Transverse colon (tissue), 4 donors: ENCODE data around the gene SMC2. TPM values are rescaled to one million over a fixed set of nuclear protein-coding genes. Genes with fewer than 3 reads are reported as not detected.

ENCODE experiments used
- DNase-seq: peaks from one replicate; pipeline ENCODE4 v3.0.0-alpha.2; 2019
- H3K27ac ChIP-seq, 4 donors: fragments of 200-600 bp; sonication (generic); 2 replicates each; pipeline ENCODE4 v1.5.1; 2016 to 2018; ENCODE audit warnings: inconsistent platforms in 4 of 4
- H3K27me3 ChIP-seq: fragments of 200-600 bp; sonication (generic); 2 replicates; pipeline ENCODE4 v1.5.1; 2017; ENCODE audit warnings: inconsistent platforms
- H3K36me3 ChIP-seq, 4 donors: fragments of 200-600 bp; sonication (generic); 2 replicates each; pipeline ENCODE4 v1.5.1; 2017 to 2019; ENCODE audit warnings: inconsistent platforms in 4 of 4
- H3K4me1 ChIP-seq, 4 donors: fragments of 200-600 bp; sonication (generic); 2 replicates each; pipeline ENCODE4 v1.5.1; 2017 to 2020; ENCODE audit warnings: inconsistent platforms in 4 of 4
- H3K4me3 ChIP-seq, 4 donors: fragments of 200-600 bp; sonication (generic); 1 replicate in 1 of 4; 2 replicates in 3 of 4; pipeline versions ENCODE4 v1.5.1 to v1.6.1; 2017 to 2019; ENCODE audit warnings: inconsistent platforms in 4 of 4
- H3K9me3 ChIP-seq, 2 donors: fragments of 200-600 bp; sonication (generic); 2 replicates each; pipeline ENCODE4 v1.5.1; 2017 to 2019; ENCODE audit warnings: inconsistent platforms in 2 of 2
- CTCF ChIP-seq, 5 experiments: fragments of 200-600 bp in 3 of 5; fragments of 450-650 bp in 2 of 5; sonication (generic) in 3 of 5; IDR thresholded peaks; 1 replicate in 2 of 5; 2 replicates in 3 of 5; pipeline ENCODE4 v1.5.1; 2016 to 2017; ENCODE audit warnings: antibody characterized with exemption in 5 of 5, inconsistent platforms in 3 of 5, mild to moderate bottlenecking in 2 of 5, moderate library complexity in 1 of 5
- EP300 ChIP-seq: sonication (generic); formaldehyde crosslinking; IDR thresholded peaks from one replicate; pipeline ENCODE4 v1.6.1; 2017; ENCODE audit warnings: antibody characterized with exemption, low read depth
- POLR2A ChIP-seq: fragments of 450-650 bp; IDR thresholded peaks from one replicate; pipeline ENCODE4 v1.6.1; 2016; ENCODE audit warnings: antibody characterized with exemption, mild to moderate bottlenecking, moderate library complexity
- POLR2AphosphoS5 ChIP-seq, 3 donors: sonication (generic); formaldehyde crosslinking; IDR thresholded peaks; one replicate each; pipeline ENCODE4 v1.6.1; 2016; ENCODE audit warnings: antibody characterized with exemption in 3 of 3
- WGBS, 2 donors: methylation state at CpG; one replicate each; pipeline ENCODE4 v1.1.5; 2018; ENCODE audit warnings: low coverage in 1 of 2; 5-methylcytosine and 5-hydroxymethylcytosine counted together
- in situ Hi-C, 4 donors: fragments of 200-750 bp; cut with MboI; loops; one replicate each; pipeline versions ENCODE4 v1.15.0 to v1.15.1; 2017; ENCODE audit warnings: low sequenced_read_pairs in 3 of 4, low pct_ligation_motif_present in 1 of 4, low pct_unique_long_range_greater_than_20kb in 1 of 4
- intact Hi-C: fragments of 100-400 bp; cut with DNase I; formaldehyde crosslinking; loops from one replicate; pipeline ENCODE4 v1.15.1; 2023; ENCODE audit warnings: low total_unique reads
- total RNA-seq, 4 donors: library from RNA; depleted of rRNA; stranded (reverse); fragments of >200 nt; gene quantifications; one replicate each; pipeline ENCODE4 v1.1.0, GENCODE V29; 2016

Gene SMC2
- total RNA-seq, 4 donors from 2014 or later, result 3.0 to 12.1 (median 5.6) TPM

DNA sequence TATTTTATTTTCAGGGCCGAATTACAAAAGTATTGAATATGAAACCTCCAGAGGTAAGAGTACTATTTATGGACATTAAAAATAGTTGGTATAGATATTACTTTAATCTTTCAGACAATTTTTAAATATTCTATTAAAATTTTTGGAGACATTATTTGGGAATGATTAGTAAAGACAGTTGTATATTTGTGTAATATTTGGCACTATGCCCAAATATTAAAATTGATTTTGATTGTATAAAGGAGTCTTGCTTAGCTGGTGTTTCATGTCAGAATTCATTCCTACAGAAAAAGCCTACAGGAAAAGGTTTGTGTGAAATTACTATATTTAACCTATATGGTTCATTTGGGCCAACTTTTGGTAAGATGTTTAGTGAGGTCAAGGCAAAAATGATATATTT is 5.5 kb downstream of the SMC2 start:
- H3K4me3 ChIP-seq, result no peak overlapping the region
- H3K27ac ChIP-seq, result no peak overlapping the region
- peaks cover 0 to 27% (median 10%) of the 10 kb centered on the region in 4 donors for H3K36me3 ChIP-seq
- H3K9me3 ChIP-seq, result no peaks in the 10 kb centered on the region
- WGBS, 2 donors, result 96 to 98% methylated on average over 1 of the region's 1 CpG
- H3K27me3 ChIP-seq, result no peaks in the 10 kb centered on the region
- in situ Hi-C loops (no loop called here), intact Hi-C loops (no loop called here)
- TF ChIP-seq POLR2AphosphoS5 (IDR thresholded peaks at IDR 0.05), result no peak
- TF ChIP-seq POLR2A, result no peak
- TF ChIP-seq EP300, result no peak
- TF ChIP-seq CTCF (IDR thresholded peaks at IDR 0.05), result no peak
- H3K4me1 ChIP-seq, result peaks cover 7 to 13% (median 9%) of the 10 kb centered on the region in 4 donors
- DNase-seq, result no peak

GRCh38 chr9:104104360-104104759 is 10.3 kb downstream of the SMC2 start:
- no peak for TF ChIP-seq POLR2AphosphoS5 (IDR thresholded peaks at IDR 0.05)
- no peak for TF ChIP-seq POLR2A
- no peak for TF ChIP-seq CTCF (IDR thresholded peaks at IDR 0.05)
- no peak for TF ChIP-seq EP300
- DNase-seq, result no peak
- Histone ChIP-seq H3K36me3 (peaks cover 0 to 27% (median 10%) of the 10 kb centered on the region in 4 donors), H3K27ac (no peak overlapping the region), H3K4me3 (no peak overlapping the region), H3K9me3 (no peaks in the 10 kb centered on the region), H3K27me3 (no peaks in the 10 kb centered on the region), H3K4me1 (no peaks in the 10 kb centered on the region)
- 80 to 100% methylated on average over 1 of the region's 1 CpG for WGBS, 2 donors
- in situ Hi-C loops, result no loop called here
- intact Hi-C loops, result no loop called here

- Histone ChIP-seq H3K36me3 (peaks cover 0 to 8% (median 3%) of the 10 kb centered on the region in 4 donors), H3K9me3 (no peaks in the 10 kb centered on the region), H3K4me3 (no peak overlapping the region), H3K27ac (no peak overlapping the region), H3K4me1 (no peaks in the 10 kb centered on the region), H3K27me3 (no peaks in the 10 kb centered on the region)
- DNase-seq, result no peak
- in situ Hi-C loops, result no loop called here
- 86 to 98% methylated on average over 2 to 5 of the region's 5 CpGs for WGBS, 2 donors
- no peak for TF ChIP-seq POLR2AphosphoS5 (IDR thresholded peaks at IDR 0.05)
- TF ChIP-seq EP300, result no peak
- TF ChIP-seq POLR2A, result no peak
- TF ChIP-seq CTCF (IDR thresholded peaks at IDR 0.05), result no peak
- intact Hi-C loops, result no loop called here
Observed at GRCh38 chr9:104107799-104108198, 13.7 kb downstream of the SMC2 start.

GRCh38 chr9:104108315-104108714 is 14.2 kb downstream of the SMC2 start:
- Histone ChIP-seq H3K36me3 (peaks cover 0 to 5% (median 1%) of the 10 kb centered on the region in 4 donors), H3K4me3 (no peak overlapping the region), H3K27me3 (no peaks in the 10 kb centered on the region), H3K4me1 (no peaks in the 10 kb centered on the region), H3K27ac (no peak overlapping the region), H3K9me3 (no peaks in the 10 kb centered on the region)
- in situ Hi-C loops (no loop called here), intact Hi-C loops (no loop called here)
- TF ChIP-seq POLR2AphosphoS5 (IDR thresholded peaks at IDR 0.05) (no peak), POLR2A (no peak), EP300 (no peak), CTCF (IDR thresholded peaks at IDR 0.05) (no peak)
- DNase-seq, result no peak
- WGBS, 2 donors, result 75 to 94% methylated on average over 1 to 4 of the region's 4 CpGs
